Colonic mucosa (tissue), 4 donors: Measurements from ENCODE around the gene KIAA1549. TPM values are rescaled to one million over a fixed set of nuclear protein-coding genes. Genes with fewer than 3 reads are reported as not detected.

Experiments
- DNase-seq: peaks from one replicate; pipeline ENCODE4 v3.0.0-alpha.2; 2020
- H3K27ac ChIP-seq: fragments of 200-600 bp; one replicate; pipeline ENCODE4 v1.8.0; 2021
- H3K27me3 ChIP-seq: fragments of 200-600 bp; one replicate; pipeline ENCODE4 v1.8.0; 2021
- H3K36me3 ChIP-seq: fragments of 200-600 bp; one replicate; pipeline ENCODE4 v1.8.0; 2021
- H3K4me1 ChIP-seq: fragments of 200-600 bp; one replicate; pipeline ENCODE4 v1.8.0; 2021; ENCODE audit warnings: mild to moderate bottlenecking
- H3K4me3 ChIP-seq: fragments of 200-600 bp; one replicate; pipeline ENCODE4 v1.8.0; 2021
- H3K9ac ChIP-seq, 2 donors: one replicate each; pipeline ENCODE4 v1.7.0; 2013; ENCODE audit warnings: control low read depth in 2 of 2, low read depth in 2 of 2, low read length in 2 of 2
- H3K9me3 ChIP-seq: fragments of 200-600 bp; one replicate; pipeline ENCODE4 v1.8.0; 2021
- CTCF ChIP-seq: fragments of 200-600 bp; IDR thresholded peaks from one replicate; pipeline ENCODE4 v1.8.0; 2022; ENCODE audit warnings: antibody characterized with exemption, mild to moderate bottlenecking
- intact Hi-C: fragments of 100-400 bp; cut with DNase I; formaldehyde crosslinking; loops from one replicate; pipeline ENCODE4 v1.14.1; 2022
- total RNA-seq, 2 donors: library from RNA; stranded (reverse); fragmentation: NEBNext Ultra II Directional in 1 of 2; extraction: Animal tissue kit (Norgen Biotek cat#: 25700) in 1 of 2; gene quantifications; one replicate each; pipeline ENCODE4 v1.2.1, GENCODE V29; 2021
- donor health status: healthy.
- donor health status: DM: no; HTN: no; CAD: no.
- donor health status: DM: no; HTN: no; CAD: no.

Gene KIAA1549
- total RNA-seq, 2 donors from 2014 or later: 2.9 to 3.5 TPM

- no peak for TF ChIP-seq CTCF
- intact Hi-C loops: no loop called here
- no peak for DNase-seq
- H3K27ac ChIP-seq: no peak overlapping the region
- no peaks in the 10 kb centered on the region for H3K4me1 ChIP-seq
- no peaks in the 10 kb centered on the region for H3K9me3 ChIP-seq
- H3K9ac ChIP-seq: no peak overlapping the region
- H3K27me3 ChIP-seq: no peaks in the 10 kb centered on the region
- no peak overlapping the region for H3K4me3 ChIP-seq
- no peaks in the 10 kb centered on the region for H3K36me3 ChIP-seq
These were observed 43.7 kb downstream of the KIAA1549 start for GRCh38 chr7:138937484-138937883.

- no peaks in the 10 kb centered on the region for H3K36me3 ChIP-seq
- no peaks in the 10 kb centered on the region for H3K4me1 ChIP-seq
- intact Hi-C loops: no loop called here
- H3K9ac ChIP-seq: no peak overlapping the region
- H3K27me3 ChIP-seq: no peaks in the 10 kb centered on the region
- H3K27ac ChIP-seq: no peak overlapping the region
- no peaks in the 10 kb centered on the region for H3K9me3 ChIP-seq
- no peak for TF ChIP-seq CTCF
- DNase-seq: no peak
- no peak overlapping the region for H3K4me3 ChIP-seq
These were observed 45.7 kb downstream of the KIAA1549 start for GRCh38 chr7:138935465-138936011.

- intact Hi-C loops: no loop called here
- no peak overlapping the region for H3K9ac ChIP-seq
- DNase-seq: no peak
These were observed 46.3 kb downstream of the KIAA1549 start for GRCh38 chr7:138934861-138935260.

GRCh38 chr7:138934367-138934766 lies 46.8 kb downstream of the KIAA1549 start:
- H3K27me3 ChIP-seq: no peaks in the 10 kb centered on the region
- TF ChIP-seq CTCF: no peak
- H3K4me3 ChIP-seq: no peak overlapping the region
- no peaks in the 10 kb centered on the region for H3K4me1 ChIP-seq
- H3K9me3 ChIP-seq: no peaks in the 10 kb centered on the region
- DNase-seq: no peak
- no peak overlapping the region for H3K9ac ChIP-seq
- no peaks in the 10 kb centered on the region for H3K36me3 ChIP-seq
- H3K27ac ChIP-seq: no peak overlapping the region
- intact Hi-C loops: no loop called here

More at GRCh38 chr7:138934861-138935260, 46.3 kb downstream of the KIAA1549 start:
- H3K27ac ChIP-seq: no peak overlapping the region
- H3K4me3 ChIP-seq: no peak overlapping the region
- TF ChIP-seq CTCF: no peak
- no peaks in the 10 kb centered on the region for H3K9me3 ChIP-seq
- no peaks in the 10 kb centered on the region for H3K4me1 ChIP-seq
- no peaks in the 10 kb centered on the region for H3K27me3 ChIP-seq
- H3K36me3 ChIP-seq: no peaks in the 10 kb centered on the region

GRCh38 chr7:138932870-138933269 lies 48.3 kb downstream of the KIAA1549 start:
- Histone ChIP-seq H3K9ac (no peak overlapping the region), H3K27me3 (no peaks in the 10 kb centered on the region), H3K36me3 (no peaks in the 10 kb centered on the region), H3K4me3 (no peak overlapping the region), H3K4me1 (no peaks in the 10 kb centered on the region), H3K9me3 (no peaks in the 10 kb centered on the region), H3K27ac (no peak overlapping the region)
- TF ChIP-seq CTCF: no peak
- intact Hi-C loops: no loop called here
- DNase-seq: no peak
